ENCODE results near the gene ZNF219.

DNA sequence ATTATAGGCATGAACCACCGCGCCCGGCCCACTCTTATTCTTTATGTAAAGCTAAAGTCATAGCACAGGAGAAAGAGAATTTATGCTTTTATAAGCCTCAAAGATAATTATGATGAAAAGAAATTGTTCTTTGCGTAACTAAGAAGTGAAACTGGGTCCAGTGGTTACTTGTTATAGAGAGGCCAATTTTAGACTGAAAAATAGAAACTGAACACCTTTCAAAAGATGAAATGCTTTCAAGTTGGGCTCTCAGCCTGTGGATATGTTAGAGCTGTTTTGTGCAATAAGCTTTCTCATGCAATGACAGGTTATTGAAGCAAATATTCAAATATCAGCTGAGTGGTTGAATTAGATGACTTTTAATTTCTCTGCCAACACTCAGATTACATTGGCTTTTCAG lies 10.3 kb upstream of the ZNF219 start:
- TF ChIP-seq CTCF (IDR thresholded peaks at IDR 0.05; ENCODE audit: borderline replicate concordance, extremely low read depth, low read length, poor library complexity, severe bottlenecking) (no peak), EZH2 (IDR thresholded peaks at IDR 0.05; ENCODE audit: borderline replicate concordance, low read depth, low read length, severe bottlenecking) (no peak)
